HL-60 (cell line): ENCODE results near the gene CCDC192.

Source experiments
- CTCF ChIP-seq: IDR thresholded peaks from one replicate; pipeline ENCODE4 v1.5.1; 2011; ENCODE audit warnings: low read length, control low read depth, inconsistent platforms; ENCODE audit not compliant: insufficient read depth
- REST ChIP-seq: IDR thresholded peaks from 2 replicates; pipeline ENCODE4 v1.6.1; 2012; ENCODE audit warnings: low read depth; ENCODE audit not compliant: insufficient replicate concordance
- SPI1 ChIP-seq: IDR thresholded peaks from 2 replicates; pipeline ENCODE4 v1.6.1; 2012; ENCODE audit warnings: low read depth, mild to moderate bottlenecking, borderline replicate concordance

GRCh38 chr5:127802477-127802865 is 99.3 kb downstream of the CCDC192 start:
- no peak for TF ChIP-seq CTCF
- TF ChIP-seq REST, result no peak
- TF ChIP-seq SPI1, result no peak
